ENCODE data around the gene ZNF764. TPM values are rescaled to one million over a fixed set of nuclear protein-coding genes. Genes with fewer than 3 reads are reported as not detected.

ZNF764 gene
- polyA plus RNA-seq, 1 donor (not counting 4 experiments of a cell fraction or from before 2014, with no cell fraction given), result 1.6 TPM

- Histone ChIP-seq H3K9me3 (ENCODE audit: control insufficient read depth, low read depth, low read length) (no peaks in the 10 kb centered on the region), H3K9me1 (ENCODE audit: control insufficient read depth, extremely low read depth, insufficient read depth, low read length) (no peaks in the 10 kb centered on the region), H3K27ac (ENCODE audit: control insufficient read depth, insufficient read depth, low read length) (no peak overlapping the region), H2AFZ (ENCODE audit: control insufficient read depth, low read length) (no peak overlapping the region), H3K27me3 (ENCODE audit: control insufficient read depth, extremely low read depth, insufficient read depth, low read length) (no peaks in the 10 kb centered on the region), H3K4me2 (ENCODE audit: control insufficient read depth, extremely low read depth, insufficient read depth, low read depth, low read length) (no peak overlapping the region), H3K4me1 (ENCODE audit: control insufficient read depth, extremely low read depth, insufficient read depth, low read length) (peaks cover 4% of the 10 kb centered on the region), H3K9ac (ENCODE audit: control insufficient read depth, extremely low read depth, insufficient read depth, low read length) (no peak overlapping the region), H4K20me1 (ENCODE audit: control insufficient read depth, extremely low read depth, insufficient read depth, low read length) (no peaks in the 10 kb centered on the region), H3K4me3 (ENCODE audit: control insufficient read depth in 2 of 3, extremely low read depth in 1 of 3, insufficient read depth in 2 of 3, low read depth in 1 of 3, low read length in 3 of 3) (no peak overlapping the region), H3K36me3 (ENCODE audit: control insufficient read depth in 2 of 2, extremely low read depth in 1 of 2, insufficient read depth in 2 of 2, low read length in 2 of 2) (no peaks in the 10 kb centered on the region), H3K79me2 (ENCODE audit: control insufficient read depth, insufficient read depth, low read length) (no peaks in the 10 kb centered on the region)
- dilution Hi-C loops (cut with MboI; ENCODE audit: extremely low pct_ligation_motif_present, low sequenced_read_pairs), result no loop called here
- DNase-seq (ENCODE audit: low read depth, low spot score), result no peak
- no peak for FAIRE-seq
- TF ChIP-seq CTCF (optimal IDR thresholded peaks at IDR 0.05 in 1 of 3, IDR thresholded peaks at IDR 0.05 in 1 of 3, conservative IDR thresholded peaks at IDR 0.05 in 1 of 3; ENCODE audit: extremely low read depth in 1 of 3, insufficient read depth in 2 of 3, low read length in 3 of 3) (no peak), EZH2 (IDR thresholded peaks at IDR 0.05; ENCODE audit: low read length) (no peak)
Observed at GRCh38 chr16:30521873-30522641, 36.1 kb downstream of the ZNF764 start.

- Histone ChIP-seq H3K9me3 (ENCODE audit: control insufficient read depth, low read depth, low read length) (no peaks in the 10 kb centered on the region), H4K20me1 (ENCODE audit: control insufficient read depth, extremely low read depth, insufficient read depth, low read length) (no peaks in the 10 kb centered on the region), H3K4me3 (ENCODE audit: control insufficient read depth in 2 of 3, extremely low read depth in 1 of 3, insufficient read depth in 2 of 3, low read depth in 1 of 3, low read length in 3 of 3) (no peak overlapping the region), H3K4me2 (ENCODE audit: control insufficient read depth, extremely low read depth, insufficient read depth, low read depth, low read length) (no peak overlapping the region), H3K9ac (ENCODE audit: control insufficient read depth, extremely low read depth, insufficient read depth, low read length) (no peak overlapping the region), H3K27me3 (ENCODE audit: control insufficient read depth, extremely low read depth, insufficient read depth, low read length) (no peaks in the 10 kb centered on the region), H3K9me1 (ENCODE audit: control insufficient read depth, extremely low read depth, insufficient read depth, low read length) (no peaks in the 10 kb centered on the region), H3K4me1 (ENCODE audit: control insufficient read depth, extremely low read depth, insufficient read depth, low read length) (peaks cover 4% of the 10 kb centered on the region), H3K79me2 (ENCODE audit: control insufficient read depth, insufficient read depth, low read length) (no peaks in the 10 kb centered on the region), H2AFZ (ENCODE audit: control insufficient read depth, low read length) (no peak overlapping the region), H3K27ac (ENCODE audit: control insufficient read depth, insufficient read depth, low read length) (no peak overlapping the region), H3K36me3 (ENCODE audit: control insufficient read depth in 2 of 2, extremely low read depth in 1 of 2, insufficient read depth in 2 of 2, low read length in 2 of 2) (no peaks in the 10 kb centered on the region)
- no peak for TF ChIP-seq EZH2 (IDR thresholded peaks at IDR 0.05; ENCODE audit: low read length)
- no peak for TF ChIP-seq CTCF (optimal IDR thresholded peaks at IDR 0.05 in 1 of 3, IDR thresholded peaks at IDR 0.05 in 1 of 3, conservative IDR thresholded peaks at IDR 0.05 in 1 of 3; ENCODE audit: extremely low read depth in 1 of 3, insufficient read depth in 2 of 3, low read length in 3 of 3)
- dilution Hi-C loops (cut with MboI; ENCODE audit: extremely low pct_ligation_motif_present, low sequenced_read_pairs), result no loop called here
- DNase-seq (ENCODE audit: low read depth, low spot score) (no peak), FAIRE-seq (no peak)
Observed at GRCh38 chr16:30521476-30521872, 36.7 kb downstream of the ZNF764 start.
